NCI-H345 (cell line): ENCODE results near the gene IFNL3.

ENCODE experiments used
- DNase-seq: peaks from one replicate; lab custom pipeline; 2025; lab: John Stamatoyannopoulos, UW

Gene IFNL3

GRCh38 chr19:39193803-39194202, 51.0 kb downstream of the IFNL3 start:
- DNase-seq = no peak
